Measurements from ENCODE around the gene NXNL2.
A peak's percentile ranks its signal among the peaks of the same experiment; 100 is the strongest.

The NXNL2 gene

DNA sequence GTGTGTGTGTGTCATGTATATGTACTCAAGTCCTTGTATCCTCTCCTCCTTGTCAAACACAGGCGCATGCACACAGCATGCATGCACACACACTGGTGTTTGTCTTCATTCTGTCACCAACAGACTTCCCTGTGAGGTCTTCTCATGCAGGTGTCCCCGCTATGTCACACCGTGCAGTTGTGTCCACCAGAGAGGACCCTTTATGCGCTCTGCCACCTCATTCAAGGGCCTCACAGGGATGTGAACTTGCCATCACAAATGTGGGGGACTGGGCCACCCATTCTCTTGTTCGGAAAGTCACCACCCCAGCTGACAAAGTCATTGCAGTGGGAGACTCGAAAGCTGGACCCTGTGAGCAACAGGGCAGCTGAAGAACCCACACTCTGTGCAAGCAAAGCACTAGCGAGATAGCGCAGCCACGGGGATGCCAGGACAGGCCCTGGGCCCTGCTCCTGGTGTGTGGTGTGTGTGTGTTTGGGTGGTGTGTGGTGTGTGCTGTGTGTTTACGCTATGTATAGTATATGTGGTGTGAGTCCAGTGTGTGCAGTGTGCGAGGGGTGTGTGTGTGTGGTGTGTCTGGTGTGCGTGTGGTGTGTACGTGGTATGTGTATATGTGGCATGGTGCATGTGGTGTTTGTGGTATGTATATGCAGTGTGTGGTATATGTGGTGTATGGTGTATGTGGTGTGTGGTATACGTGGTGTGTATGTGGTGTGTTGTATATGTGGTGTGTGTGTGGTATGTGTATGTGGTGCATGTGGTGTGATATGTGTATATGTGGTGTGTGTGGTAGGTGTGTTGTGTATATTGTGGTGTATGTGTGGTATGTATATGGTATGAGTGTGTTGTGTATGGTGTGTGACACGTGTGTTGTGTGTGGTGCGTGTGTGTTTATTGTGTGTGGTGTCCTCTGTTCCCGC is 30.9 kb upstream of the NXNL2 start:
- no peak overlapping the region for H3K18ac ChIP-seq (ENCODE audit: low read length)
- no peak overlapping the region for H3K23ac ChIP-seq (ENCODE audit: low read length)
- H3K27me3 ChIP-seq (ENCODE audit: insufficient read depth, low read length), result no peaks in the 10 kb centered on the region
- no peak overlapping the region for H2AK5ac ChIP-seq (ENCODE audit: low read length)
- H3K9me3 ChIP-seq (ENCODE audit: insufficient read depth, low read depth, low read length), result peaks cover 2% of the 10 kb centered on the region
- H3K79me1 ChIP-seq (ENCODE audit: low read length), result peaks cover 6% of the 10 kb centered on the region
- H2BK120ac ChIP-seq (ENCODE audit: insufficient read depth, low read length, poor library complexity), result no peak overlapping the region
- H4K12ac ChIP-seq (ENCODE audit: low read depth, low read length), result no peak overlapping the region
- no peak overlapping the region for H4K91ac ChIP-seq (ENCODE audit: low read depth, low read length)
- H3K79me2 ChIP-seq (ENCODE audit: control insufficient read depth, insufficient read depth, low read length, poor library complexity), result no peaks in the 10 kb centered on the region
- 100% methylated on average over 4 of the region's 17 CpGs for WGBS (ENCODE audit: extremely low coverage, insufficient coverage, insufficient read length)
- no peak overlapping the region for H3K27ac ChIP-seq (ENCODE audit: low read depth, low read length)
- DNase-seq, result no peak
- no peak overlapping the region for H3K9ac ChIP-seq (ENCODE audit: low read length)
- no peaks in the 10 kb centered on the region for H3K36me3 ChIP-seq (ENCODE audit: control insufficient read depth in 1 of 2, insufficient read depth in 2 of 2, low read length in 2 of 2)
- H2BK5ac ChIP-seq (ENCODE audit: low read depth, low read length, poor library complexity), result no peak overlapping the region
- H2BK12ac ChIP-seq (ENCODE audit: low read length), result no peak overlapping the region
- no peak overlapping the region for H3K4me2 ChIP-seq (ENCODE audit: low read length)
- H3K14ac ChIP-seq (ENCODE audit: low read length), result no peak overlapping the region
- H3K4me1 ChIP-seq (ENCODE audit: control insufficient read depth in 1 of 2, insufficient read depth in 2 of 2, low read length in 2 of 2), result peaks cover 9 to 12% of the 10 kb centered on the region in 2 experiments
- peak overlapping the region; percentile 58 for H3K4me3 ChIP-seq (ENCODE audit: low read depth, low read length)
- H3K4ac ChIP-seq (ENCODE audit: low read depth, low read length), result no peak overlapping the region
- no peak overlapping the region for H4K8ac ChIP-seq (ENCODE audit: low read depth, low read length)
- no peak overlapping the region for H2AFZ ChIP-seq (ENCODE audit: insufficient read depth, low read length, poor library complexity)

- no peak overlapping the region for H3K4me3 ChIP-seq (ENCODE audit: low read depth, low read length)
- H3K4ac ChIP-seq (ENCODE audit: low read depth, low read length), result no peak overlapping the region
- H4K91ac ChIP-seq (ENCODE audit: low read depth, low read length), result no peak overlapping the region
- no peak overlapping the region for H3K4me2 ChIP-seq (ENCODE audit: low read length)
- H3K9ac ChIP-seq (ENCODE audit: low read length), result no peak overlapping the region
- no peak for DNase-seq
- H3K18ac ChIP-seq (ENCODE audit: low read length), result no peak overlapping the region
- H2AK5ac ChIP-seq (ENCODE audit: low read length), result no peak overlapping the region
- peaks cover 3% of the 10 kb centered on the region for H3K79me1 ChIP-seq (ENCODE audit: low read length)
- H3K4me1 ChIP-seq (ENCODE audit: control insufficient read depth in 1 of 2, insufficient read depth in 2 of 2, low read length in 2 of 2), result peaks cover under 1 to 6% of the 10 kb centered on the region in 2 experiments
- H3K9me3 ChIP-seq (ENCODE audit: insufficient read depth, low read depth, low read length), result peaks cover 4% of the 10 kb centered on the region
- no peaks in the 10 kb centered on the region for H3K79me2 ChIP-seq (ENCODE audit: control insufficient read depth, insufficient read depth, low read length, poor library complexity)
- no peaks in the 10 kb centered on the region for H3K27me3 ChIP-seq (ENCODE audit: insufficient read depth, low read length)
- H3K23ac ChIP-seq (ENCODE audit: low read length), result no peak overlapping the region
- H3K27ac ChIP-seq (ENCODE audit: low read depth, low read length), result no peak overlapping the region
- H3K36me3 ChIP-seq (ENCODE audit: control insufficient read depth in 1 of 2, insufficient read depth in 2 of 2, low read length in 2 of 2), result peaks cover 0 to 5% of the 10 kb centered on the region in 2 experiments
- no peak overlapping the region for H4K8ac ChIP-seq (ENCODE audit: low read depth, low read length)
- no CpG with 5 or more reads among the region's 2 CpGs for WGBS (ENCODE audit: extremely low coverage, insufficient coverage, insufficient read length)
- no peak overlapping the region for H2AFZ ChIP-seq (ENCODE audit: insufficient read depth, low read length, poor library complexity)
- no peak overlapping the region for H3K14ac ChIP-seq (ENCODE audit: low read length)
- H2BK12ac ChIP-seq (ENCODE audit: low read length), result no peak overlapping the region
- H2BK120ac ChIP-seq (ENCODE audit: insufficient read depth, low read length, poor library complexity), result no peak overlapping the region
- H4K12ac ChIP-seq (ENCODE audit: low read depth, low read length), result no peak overlapping the region
- no peak overlapping the region for H2BK5ac ChIP-seq (ENCODE audit: low read depth, low read length, poor library complexity)
Observed at GRCh38 chr9:88508326-88508725, 26.7 kb upstream of the NXNL2 start.

DNA sequence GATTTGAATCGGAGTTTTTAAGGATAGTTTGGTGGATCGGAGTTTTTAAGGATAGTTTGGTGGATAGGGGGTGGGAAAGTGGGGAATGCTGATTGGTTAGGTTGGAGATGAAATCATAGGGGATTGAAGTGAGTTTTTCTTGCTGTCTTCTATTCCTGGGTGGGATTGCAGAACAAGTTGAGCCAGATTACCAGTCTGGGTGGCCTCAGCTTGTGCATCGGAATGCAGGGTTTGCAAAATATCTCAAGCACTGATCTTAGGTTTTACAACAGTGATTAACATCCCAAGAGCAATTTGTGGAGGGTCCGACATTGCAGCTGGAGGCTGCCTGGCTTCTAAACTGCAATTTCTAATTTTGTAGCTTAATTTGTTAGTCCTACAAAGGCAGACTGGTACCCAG is 23.1 kb upstream of the NXNL2 start:
- Histone ChIP-seq H3K18ac (ENCODE audit: low read length) (no peak overlapping the region), H2BK12ac (ENCODE audit: low read length) (no peak overlapping the region), H3K4ac (ENCODE audit: low read depth, low read length) (no peak overlapping the region), H3K4me1 (ENCODE audit: control insufficient read depth in 1 of 2, insufficient read depth in 2 of 2, low read length in 2 of 2) (peaks cover 1 to 3% of the 10 kb centered on the region in 2 experiments), H4K8ac (ENCODE audit: low read depth, low read length) (no peak overlapping the region), H2BK5ac (ENCODE audit: low read depth, low read length, poor library complexity) (no peak overlapping the region), H2AFZ (ENCODE audit: insufficient read depth, low read length, poor library complexity) (no peak overlapping the region), H3K9ac (ENCODE audit: low read length) (no peak overlapping the region), H3K9me3 (ENCODE audit: insufficient read depth, low read depth, low read length) (peaks cover 5% of the 10 kb centered on the region), H3K79me1 (ENCODE audit: low read length) (peaks cover 7% of the 10 kb centered on the region), H4K12ac (ENCODE audit: low read depth, low read length) (no peak overlapping the region), H3K23ac (ENCODE audit: low read length) (no peak overlapping the region), H3K4me3 (ENCODE audit: low read depth, low read length) (no peak overlapping the region), H3K27ac (ENCODE audit: low read depth, low read length) (peak overlapping the region; percentile 58), H4K91ac (ENCODE audit: low read depth, low read length) (peak overlapping the region; percentile 37), H3K27me3 (ENCODE audit: insufficient read depth, low read length) (no peaks in the 10 kb centered on the region), H3K36me3 (ENCODE audit: control insufficient read depth in 1 of 2, insufficient read depth in 2 of 2, low read length in 2 of 2) (peaks cover 0 to 5% of the 10 kb centered on the region in 2 experiments), H3K79me2 (ENCODE audit: control insufficient read depth, insufficient read depth, low read length, poor library complexity) (no peaks in the 10 kb centered on the region), H2BK120ac (ENCODE audit: insufficient read depth, low read length, poor library complexity) (no peak overlapping the region), H3K4me2 (ENCODE audit: low read length) (no peak overlapping the region), H3K14ac (ENCODE audit: low read length) (no peak overlapping the region), H2AK5ac (ENCODE audit: low read length) (no peak overlapping the region)
- WGBS (ENCODE audit: extremely low coverage, insufficient coverage, insufficient read length), result 100% methylated on average over 2 of the region's 4 CpGs
- peak; percentile 81 to 91 for DNase-seq

- Histone ChIP-seq H4K91ac (ENCODE audit: low read depth, low read length) (peak overlapping the region; percentile 67), H3K14ac (ENCODE audit: low read length) (no peak overlapping the region), H3K27ac (ENCODE audit: low read depth, low read length) (peak overlapping the region; percentile 74), H3K4me2 (ENCODE audit: low read length) (no peak overlapping the region), H2AFZ (ENCODE audit: insufficient read depth, low read length, poor library complexity) (no peak overlapping the region), H3K9me3 (ENCODE audit: insufficient read depth, low read depth, low read length) (peaks cover 5% of the 10 kb centered on the region), H3K36me3 (ENCODE audit: control insufficient read depth in 1 of 2, insufficient read depth in 2 of 2, low read length in 2 of 2) (peaks cover 0 to 5% of the 10 kb centered on the region in 2 experiments), H3K18ac (ENCODE audit: low read length) (no peak overlapping the region), H3K4ac (ENCODE audit: low read depth, low read length) (no peak overlapping the region), H2BK120ac (ENCODE audit: insufficient read depth, low read length, poor library complexity) (no peak overlapping the region), H4K8ac (ENCODE audit: low read depth, low read length) (no peak overlapping the region), H2BK5ac (ENCODE audit: low read depth, low read length, poor library complexity) (peak overlapping the region; percentile 82), H3K4me1 (ENCODE audit: control insufficient read depth in 1 of 2, insufficient read depth in 2 of 2, low read length in 2 of 2) (peaks cover 1 to 3% of the 10 kb centered on the region in 2 experiments), H3K79me2 (ENCODE audit: control insufficient read depth, insufficient read depth, low read length, poor library complexity) (no peaks in the 10 kb centered on the region), H2BK12ac (ENCODE audit: low read length) (peak overlapping the region; percentile 72), H3K79me1 (ENCODE audit: low read length) (peaks cover 7% of the 10 kb centered on the region), H3K4me3 (ENCODE audit: low read depth, low read length) (no peak overlapping the region), H3K23ac (ENCODE audit: low read length) (no peak overlapping the region), H3K9ac (ENCODE audit: low read length) (no peak overlapping the region), H4K12ac (ENCODE audit: low read depth, low read length) (no peak overlapping the region), H2AK5ac (ENCODE audit: low read length) (no peak overlapping the region), H3K27me3 (ENCODE audit: insufficient read depth, low read length) (no peaks in the 10 kb centered on the region)
- no CpG with 5 or more reads among the region's 6 CpGs for WGBS (ENCODE audit: extremely low coverage, insufficient coverage, insufficient read length)
- peak in 1 of 2 donors; percentile 64 for DNase-seq
Observed at GRCh38 chr9:88514247-88514646, 20.7 kb upstream of the NXNL2 start.
